Psoas muscle (tissue), 8 donors: ENCODE measurements around the gene TMEM169. TPM values are rescaled to one million over a fixed set of nuclear protein-coding genes. Genes with fewer than 3 reads are reported as not detected.

Source experiments
- ATAC-seq, 4 donors: fragments of 200-7000 bp; cut with Tn5 transposase; one replicate each; pipeline ENCODE4 v1.9.1; 2020; ENCODE audit warnings: moderate library complexity in 3 of 4, mild to moderate bottlenecking in 2 of 4
- DNase-seq, 2 donors: peaks; one replicate each; pipeline ENCODE4 v3.0.0-alpha.2; 2020
- H3K27ac ChIP-seq: fragments of 200-600 bp; one replicate; pipeline ENCODE4 v1.8.0; 2022
- H3K27me3 ChIP-seq, 3 donors: fragments of 200-600 bp in 1 of 3; one replicate each; pipeline versions ENCODE4 v1.6.1 to v1.8.0; 2013 to 2022; ENCODE audit warnings: low read length in 2 of 3, mild to moderate bottlenecking in 2 of 3, moderate library complexity in 1 of 3; ENCODE audit not compliant: insufficient read depth in 3 of 3
- H3K36me3 ChIP-seq, 2 donors: fragments of 200-600 bp in 1 of 2; one replicate each; pipeline versions ENCODE4 v1.6.1 to v1.8.0; 2013 to 2022; ENCODE audit warnings: low read depth in 1 of 2, mild to moderate bottlenecking in 1 of 2, moderate library complexity in 1 of 2; ENCODE audit not compliant: insufficient read depth in 1 of 2
- H3K4me1 ChIP-seq: fragments of 200-600 bp; one replicate; pipeline ENCODE4 v1.8.0; 2022
- H3K4me3 ChIP-seq: fragments of 200-600 bp; one replicate; pipeline ENCODE4 v1.8.0; 2022; ENCODE audit warnings: mild to moderate bottlenecking
- H3K9me3 ChIP-seq: fragments of 200-600 bp; one replicate; pipeline ENCODE4 v1.8.0; 2022
- WGBS, 3 donors: extraction: QIAGEN DNeasy Blood & Tissue Kit; methylation state at CpG; one replicate each; pipeline versions ENCODE4 v1.1.6 to v1.1.7; 2013; 5-methylcytosine and 5-hydroxymethylcytosine counted together
- intact Hi-C, 2 donors: fragments of 100-400 bp; cut with DNase I; formaldehyde crosslinking; loops; one replicate each; pipeline versions ENCODE4 v1.11.0 to v1.14.2; 2022
- polyA plus RNA-seq, 3 donors: library from polyadenylated mRNA; stranded (reverse); fragments of 200-250 nt; gene quantifications; one replicate each; pipeline ENCODE4 v1.2.3, GENCODE V29; 2013
- total RNA-seq, 4 donors: library from RNA; stranded (reverse); fragmentation: NEBNext Ultra II Directional in 2 of 4; extraction: Animal tissue kit (Norgen Biotek cat#: 25700) in 2 of 4; gene quantifications; one replicate each; pipeline versions ENCODE4 v1.2.1 to v1.2.4, GENCODE V29; 2021 to 2023
- TF ChIP-seq, protein P1 (sequence below): fragments of 200-600 bp; IDR thresholded peaks from one replicate; pipeline ENCODE4 v1.8.0; 2022; ENCODE audit warnings: antibody characterized with exemption
- donor health status: healthy with polysubstance abuse.
- donor health status: DM: no; HTN: no; CAD: no; lungs with moderate emphysema.
- donor health status: Bipolar disorder and iron deficiency.
- donor health status: healthy.
- donor health status: DM: yes; HTN: yes; CAD: no.
- donor health status: DM: no; HTN: no; CAD: no.
- donor health status: DM: no; HTN: no; CAD: no.
- donor health status: DM: yes; HTN: yes; CAD: no.

Gene TMEM169
- total and polyA plus RNA-seq, 7 donors, result 0.07 to 0.41 (median 0.08) TPM; not detected in 2

DNA sequence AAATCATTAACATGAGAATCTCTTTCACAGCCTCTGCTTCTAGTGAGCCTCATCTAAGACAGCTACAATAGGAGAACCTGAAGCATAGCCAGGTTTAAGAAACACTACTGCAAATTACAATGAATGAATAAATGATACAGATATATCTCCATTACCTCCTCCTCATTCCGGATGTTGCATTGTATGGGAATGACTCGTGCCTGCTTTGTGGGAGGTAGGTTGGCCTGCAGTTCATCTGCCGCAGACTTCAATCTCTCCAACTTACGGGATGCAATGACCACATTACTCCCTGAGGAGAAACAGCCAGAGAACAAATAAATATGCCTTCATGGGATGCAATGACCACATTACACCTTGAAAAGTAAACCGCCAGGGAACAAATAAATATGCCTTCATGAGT lies 15.5 kb upstream of the TMEM169 start:
- intact Hi-C loops, result no loop called here
- TF ChIP-seq, protein P1, sequence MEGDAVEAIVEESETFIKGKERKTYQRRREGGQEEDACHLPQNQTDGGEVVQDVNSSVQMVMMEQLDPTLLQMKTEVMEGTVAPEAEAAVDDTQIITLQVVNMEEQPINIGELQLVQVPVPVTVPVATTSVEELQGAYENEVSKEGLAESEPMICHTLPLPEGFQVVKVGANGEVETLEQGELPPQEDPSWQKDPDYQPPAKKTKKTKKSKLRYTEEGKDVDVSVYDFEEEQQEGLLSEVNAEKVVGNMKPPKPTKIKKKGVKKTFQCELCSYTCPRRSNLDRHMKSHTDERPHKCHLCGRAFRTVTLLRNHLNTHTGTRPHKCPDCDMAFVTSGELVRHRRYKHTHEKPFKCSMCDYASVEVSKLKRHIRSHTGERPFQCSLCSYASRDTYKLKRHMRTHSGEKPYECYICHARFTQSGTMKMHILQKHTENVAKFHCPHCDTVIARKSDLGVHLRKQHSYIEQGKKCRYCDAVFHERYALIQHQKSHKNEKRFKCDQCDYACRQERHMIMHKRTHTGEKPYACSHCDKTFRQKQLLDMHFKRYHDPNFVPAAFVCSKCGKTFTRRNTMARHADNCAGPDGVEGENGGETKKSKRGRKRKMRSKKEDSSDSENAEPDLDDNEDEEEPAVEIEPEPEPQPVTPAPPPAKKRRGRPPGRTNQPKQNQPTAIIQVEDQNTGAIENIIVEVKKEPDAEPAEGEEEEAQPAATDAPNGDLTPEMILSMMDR, result no peak
- H3K4me1 ChIP-seq, result no peaks in the 10 kb centered on the region
- ATAC-seq, result no peak
- no peak overlapping the region for H3K4me3 ChIP-seq
- peaks cover 0 to 27% of the 10 kb centered on the region in 2 donors for H3K36me3 ChIP-seq
- H3K27ac ChIP-seq, result no peak overlapping the region
- H3K27me3 ChIP-seq, result no peaks in the 10 kb centered on the region
- no peak for DNase-seq
- H3K9me3 ChIP-seq, result no peaks in the 10 kb centered on the region
- 88 to 91% (median 91%) methylated on average over 5 of the region's 5 CpGs for WGBS, 3 donors

DNA sequence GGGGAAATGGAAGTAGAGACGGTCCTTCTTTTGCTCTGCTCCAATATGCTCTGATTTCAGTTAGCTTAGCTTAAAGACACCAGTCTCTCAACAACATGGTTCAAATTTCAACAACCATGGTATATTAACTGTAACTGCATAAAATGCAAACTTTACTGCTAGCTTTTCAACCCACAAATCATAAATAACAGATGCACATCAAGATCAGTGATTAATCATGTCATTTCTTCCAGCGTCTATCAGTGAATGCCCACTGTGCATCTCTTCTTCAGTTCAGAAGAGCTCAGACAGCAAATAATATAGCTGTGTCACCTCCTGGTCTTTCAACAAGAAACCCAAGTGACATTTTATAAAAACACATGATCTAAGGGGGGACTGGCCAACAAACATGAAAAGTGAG lies 12.7 kb upstream of the TMEM169 start:
- TF ChIP-seq, protein P1, result no peak
- Histone ChIP-seq H3K4me1 (no peaks in the 10 kb centered on the region), H3K36me3 (peaks cover 0 to 20% of the 10 kb centered on the region in 2 donors), H3K9me3 (no peaks in the 10 kb centered on the region), H3K4me3 (no peak overlapping the region), H3K27me3 (no peaks in the 10 kb centered on the region), H3K27ac (no peak overlapping the region)
- ATAC-seq, result no peak
- DNase-seq, result no peak
- 62 to 85% (median 69%) methylated on average over 2 of the region's 2 CpGs for WGBS, 3 donors
- intact Hi-C loops, result no loop called here

DNA sequence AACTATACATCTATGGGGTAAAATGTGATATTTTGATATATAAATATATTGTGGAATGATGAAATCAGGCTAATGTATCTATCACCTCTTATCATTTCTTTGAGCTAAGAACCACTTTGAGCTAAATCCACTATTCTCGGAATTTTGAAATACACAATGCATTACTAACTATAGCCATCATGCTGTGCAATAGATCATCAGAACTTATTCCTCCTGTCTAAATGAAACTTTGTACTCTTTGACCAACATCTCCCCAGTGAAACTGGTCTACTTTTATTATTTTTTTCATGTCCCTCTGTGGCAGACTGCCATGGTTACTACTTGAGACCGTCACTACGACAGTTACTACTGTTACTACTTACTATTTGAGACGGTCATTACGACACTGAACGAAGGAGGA lies 11.5 kb upstream of the TMEM169 start:
- TF ChIP-seq, protein P1, result no peak
- peaks cover 0 to 14% of the 10 kb centered on the region in 2 donors for H3K36me3 ChIP-seq
- H3K27ac ChIP-seq, result no peak overlapping the region
- no peaks in the 10 kb centered on the region for H3K9me3 ChIP-seq
- intact Hi-C loops, result no loop called here
- no peaks in the 10 kb centered on the region for H3K4me1 ChIP-seq
- H3K27me3 ChIP-seq, result no peaks in the 10 kb centered on the region
- H3K4me3 ChIP-seq, result no peak overlapping the region
- ATAC-seq (no peak), DNase-seq (no peak)
- WGBS, 3 donors, result 78 to 83% (median 82%) methylated on average over 6 of the region's 6 CpGs

DNA sequence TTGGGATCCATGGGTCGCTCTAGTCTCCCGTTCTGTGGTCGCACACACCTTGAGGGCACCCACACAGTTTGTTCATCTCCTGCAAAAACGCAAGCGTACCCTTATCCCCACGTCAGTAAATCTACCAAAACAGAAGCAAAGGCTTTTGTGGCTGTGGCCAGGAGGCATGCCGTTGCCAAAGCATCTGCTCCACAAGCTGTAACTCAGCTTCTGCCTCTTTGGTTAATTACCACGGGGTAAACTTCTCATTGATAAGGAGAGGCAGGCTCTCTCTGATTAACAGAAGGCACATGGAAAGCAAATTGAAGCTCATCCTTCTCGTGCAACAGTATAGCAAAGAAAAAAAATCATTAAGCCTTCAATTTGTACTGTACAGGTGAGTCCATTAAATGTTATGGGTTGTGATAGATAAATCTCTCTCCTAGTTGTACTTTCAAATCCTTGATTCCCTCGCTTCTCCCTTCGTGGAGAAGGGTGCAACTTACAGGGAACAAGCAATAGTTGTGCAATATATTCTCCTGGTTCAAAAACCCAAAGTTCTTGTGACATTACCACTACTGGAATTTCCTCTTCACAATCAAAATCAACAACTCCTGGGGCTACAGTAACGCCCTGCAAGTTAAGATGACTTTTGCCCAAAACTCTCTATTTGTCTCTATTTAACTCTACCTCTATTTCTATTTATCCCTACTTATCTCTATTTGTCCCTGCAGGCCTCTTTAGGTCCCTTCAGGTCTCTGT lies 10.4 kb upstream of the TMEM169 start:
- ATAC-seq (no peak), DNase-seq (no peak)
- no peaks in the 10 kb centered on the region for H3K4me1 ChIP-seq
- 70 to 74% (median 74%) methylated on average over 12 of the region's 12 CpGs for WGBS, 3 donors
- no peaks in the 10 kb centered on the region for H3K27me3 ChIP-seq
- peaks cover 0 to 5% of the 10 kb centered on the region in 2 donors for H3K36me3 ChIP-seq
- intact Hi-C loops, result no loop called here
- TF ChIP-seq, protein P1, result no peak
- H3K9me3 ChIP-seq, result no peaks in the 10 kb centered on the region
- H3K4me3 ChIP-seq, result no peak overlapping the region
- H3K27ac ChIP-seq, result no peak overlapping the region

DNA sequence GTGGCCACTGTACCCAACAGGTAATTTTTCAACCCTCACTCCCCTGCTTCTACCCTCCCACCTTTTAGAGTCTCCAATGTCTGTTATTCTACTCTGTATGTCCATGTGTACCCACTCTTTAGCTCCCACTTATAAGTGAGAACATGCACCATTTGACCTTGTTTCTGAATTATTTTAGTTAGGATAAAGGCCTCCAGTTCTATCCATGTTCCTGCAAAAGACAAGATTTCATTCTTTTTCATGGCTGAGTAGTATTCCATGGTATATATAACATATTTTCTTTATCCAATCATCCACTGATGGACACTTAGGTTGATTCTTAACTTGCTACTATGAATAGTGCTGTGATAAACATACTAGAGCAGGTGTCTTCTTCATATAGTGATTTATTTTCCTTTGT lies 9.2 kb upstream of the TMEM169 start:
- H3K36me3 ChIP-seq, result peaks cover 0 to 5% of the 10 kb centered on the region in 2 donors
- DNase-seq (no peak), ATAC-seq (no peak)
- H3K4me1 ChIP-seq, result no peaks in the 10 kb centered on the region
- no peak overlapping the region for H3K27ac ChIP-seq
- no peaks in the 10 kb centered on the region for H3K27me3 ChIP-seq
- no peak overlapping the region for H3K4me3 ChIP-seq
- intact Hi-C loops, result no loop called here
- no peaks in the 10 kb centered on the region for H3K9me3 ChIP-seq
- TF ChIP-seq, protein P1, result no peak
